HCT116 (cell line): ENCODE results near the gene SNURF. TPM values are rescaled to one million over a fixed set of nuclear protein-coding genes. Genes with fewer than 3 reads are reported as not detected.
"Not testable (repeated sequence)": the region's sequence is repeated elsewhere in the genome, so short reads cannot be mapped to it uniquely, and the experiment has no call there.

Source experiments
- ATAC-seq: fragments of 200-7000 bp; cut with Tn5 transposase; 2 replicates; pipeline ENCODE4 v1.9.1; 2020; ENCODE audit warnings: mild to moderate bottlenecking, moderate library complexity
- BruUV-seq: library from RNA; stranded (reverse); fragments of 400-500 nt; replicated peaks from 2 replicates; lab custom pipeline; 2021; lab: Mats Ljungman, UMichigan
- CTCF ChIA-PET: fragments of 300-600 bp; sonication (Branson Sonifier 250); formaldehyde crosslinking; loops from one replicate; lab custom pipeline; 2021; ENCODE audit warnings: antibody characterized with exemption; lab: Charles Lee
- POLR2A ChIA-PET: fragments of 300-600, 350-600 bp; sonication (Branson Sonifier 250); formaldehyde crosslinking; loops from one replicate; lab custom pipeline; 2021; ENCODE audit warnings: antibody characterized with exemption; lab: Charles Lee
- RAD21 ChIA-PET, 2 experiments: fragments of 300-600 bp; sonication (Branson Sonifier 250); formaldehyde crosslinking; loops; one replicate each; lab custom pipeline; 2023; ENCODE audit warnings: low total read pairs in 2 of 2; ENCODE audit not compliant: uncharacterized antibody in 2 of 2, unreplicated experiment in 2 of 2, low non-redundant PET in 1 of 2; lab: Charles Lee
- DNase-seq: peaks from one replicate; pipeline ENCODE4 v3.0.0-alpha.2; 2010; ENCODE audit warnings: low read depth, low spot score
- H2AFZ ChIP-seq: fragments of 200-600 bp; shearing (Covaris generic), sonication (generic); 2 replicates; pipeline ENCODE4 v1.6.1; 2017; ENCODE audit warnings: low read depth, mixed run types, mixed read lengths, antibody characterized with exemption, low read length; ENCODE audit not compliant: poor library complexity, severe bottlenecking
- H3K27ac ChIP-seq: 2 replicates; pipeline ENCODE4 v1.5.1; 2012; ENCODE audit warnings: low read depth, low read length
- H3K27me3 ChIP-seq: fragments of 200-600 bp; sonication (generic); 2 replicates; pipeline ENCODE4 v1.6.1; 2016; ENCODE audit warnings: mixed run types, low read length, mixed read lengths; ENCODE audit not compliant: insufficient read depth
- H3K36me3 ChIP-seq, 2 experiments: fragments of 200-500 bp in 1 of 2; fragments of 200-600 bp in 1 of 2; sonication (Bioruptor generic) in 1 of 2; sonication (generic) in 1 of 2; 2 replicates each; pipeline versions ENCODE4 v1.5.1 to v1.6.1; 2014 to 2016; ENCODE audit warnings: low read length in 2 of 2, inconsistent platforms in 1 of 2, mixed read lengths in 1 of 2, mixed run types in 1 of 2; ENCODE audit not compliant: insufficient read depth in 2 of 2, control insufficient read depth in 1 of 2
- H3K4me1 ChIP-seq, 2 experiments: fragments of 200-600 bp in 1 of 2; sonication (generic) in 1 of 2; 2 replicates each; pipeline versions ENCODE4 v1.5.1 to v1.6.1; 2012 to 2017; ENCODE audit warnings: low read length in 2 of 2, inconsistent platforms in 1 of 2, mild to moderate bottlenecking in 1 of 2, mixed read lengths in 1 of 2, mixed run types in 1 of 2, moderate library complexity in 1 of 2; ENCODE audit not compliant: insufficient read depth in 2 of 2, control insufficient read depth in 1 of 2
- H3K4me2 ChIP-seq: fragments of 200-600 bp; sonication (generic); 2 replicates; pipeline ENCODE4 v1.6.1; 2017; ENCODE audit warnings: mixed run types, low read length, mixed read lengths
- H3K4me3 ChIP-seq, 2 experiments: fragments of 200-600 bp in 1 of 2; sonication (generic) in 1 of 2; replicated peaks in 1 of 2; 2 replicates each; pipeline ENCODE4 v1.5.1; 2011 to 2016; ENCODE audit warnings: low read length in 2 of 2, control low read depth in 1 of 2, low read depth in 1 of 2, mild to moderate bottlenecking in 1 of 2, mixed read lengths in 1 of 2, mixed run types in 1 of 2
- H3K79me2 ChIP-seq: fragments of 200-600 bp; sonication (generic); 2 replicates; pipeline ENCODE4 v1.6.1; 2017; ENCODE audit warnings: mild to moderate bottlenecking, mixed run types, low read length, moderate library complexity, mixed read lengths; ENCODE audit not compliant: insufficient read depth
- H3K9ac ChIP-seq: fragments of 200-600 bp; sonication (generic); 2 replicates; pipeline ENCODE4 v1.6.1; 2016; ENCODE audit warnings: low read length, mixed read lengths
- H3K9me2 ChIP-seq: fragments of 200-600 bp; sonication (generic), shearing (Covaris generic); 2 replicates; pipeline ENCODE4 v1.6.1; 2017; ENCODE audit warnings: mixed run types, mild to moderate bottlenecking, moderate library complexity; ENCODE audit not compliant: insufficient read depth
- H3K9me3 ChIP-seq, 2 experiments: fragments of 200-500 bp in 1 of 2; fragments of 200-600 bp in 1 of 2; sonication (Bioruptor generic) in 1 of 2; sonication (generic) in 1 of 2; 2 replicates each; pipeline ENCODE4 v1.6.1; 2014 to 2017; ENCODE audit warnings: low read length in 2 of 2, mixed read lengths in 2 of 2, inconsistent platforms in 1 of 2, low read depth in 1 of 2, mild to moderate bottlenecking in 1 of 2, mixed run types in 1 of 2, moderate library complexity in 1 of 2; ENCODE audit not compliant: control insufficient read depth in 1 of 2, insufficient read depth in 1 of 2
- H4K20me1 ChIP-seq: fragments of 200-600 bp; sonication (generic), shearing (Covaris generic); 2 replicates; pipeline ENCODE4 v1.6.1; 2017; ENCODE audit warnings: mixed run types, mild to moderate bottlenecking, moderate library complexity; ENCODE audit not compliant: insufficient read depth
- ELF1 ChIP-seq: IDR thresholded peaks from 2 replicates; pipeline ENCODE4 v1.6.1; 2012; ENCODE audit warnings: low read depth, borderline replicate concordance
- EZH2 ChIP-seq: fragments of 200-600 bp; sonication (generic); IDR thresholded peaks from 2 replicates; pipeline ENCODE4 v1.6.1; 2017; ENCODE audit warnings: antibody characterized with exemption, mixed run types
- FOSL1 ChIP-seq: IDR thresholded peaks from 2 replicates; pipeline ENCODE4 v1.6.1; 2012; ENCODE audit warnings: low read depth
- JUND ChIP-seq: IDR thresholded peaks from 2 replicates; pipeline ENCODE4 v1.6.1; 2012
- POLR2A ChIP-seq: IDR thresholded peaks from 2 replicates; pipeline ENCODE4 v1.7.0; 2011; ENCODE audit warnings: borderline replicate concordance; ENCODE audit not compliant: insufficient read depth, insufficient read length; ENCODE audit errors: extremely low read depth
- POLR2AphosphoS5 ChIP-seq: IDR thresholded peaks from 2 replicates; pipeline ENCODE4 v1.6.1; 2011; ENCODE audit warnings: mild to moderate bottlenecking, low read depth, low read length, moderate library complexity
- SIN3A ChIP-seq: IDR thresholded peaks from 2 replicates; pipeline ENCODE4 v1.6.1; 2012; ENCODE audit warnings: low read depth
- SP1 ChIP-seq: IDR thresholded peaks from 2 replicates; pipeline ENCODE4 v1.6.1; 2012; ENCODE audit warnings: low read depth
- TCF7L2 ChIP-seq: IDR thresholded peaks from 2 replicates; pipeline ENCODE4 v1.7.0; 2011; ENCODE audit warnings: borderline replicate concordance, inconsistent platforms; ENCODE audit not compliant: insufficient read depth, insufficient read length; ENCODE audit errors: extremely low read depth
- ZNF274 ChIP-seq: fragments of 200-500 bp; sonication (Bioruptor generic); IDR thresholded peaks from 2 replicates; pipeline ENCODE4 v1.6.1; 2014; ENCODE audit warnings: mild to moderate bottlenecking, low read depth, low read length, inconsistent platforms
- intact Hi-C: fragments of 100-400 bp; cut with micrococcal nuclease; formaldehyde crosslinking; loops from 2 replicates; pipeline ENCODE4 v1.10.0; 2022
- total RNA-seq: library from RNA; stranded (reverse); gene quantifications from one replicate; pipeline ENCODE4 v1.2.1, GENCODE V29; 2021; ENCODE audit not compliant: unreplicated experiment
- TF ChIP-seq, protein P1 (sequence below), 3 experiments: fragments of 200-600 bp in 1 of 3; sonication (generic) in 1 of 3; IDR thresholded peaks in 2 of 3; conservative IDR thresholded peaks in 1 of 3; 2 replicates each; pipeline ENCODE4 v1.5.1; 2012 to 2017; ENCODE audit warnings: low read depth in 2 of 3, low read length in 2 of 3, antibody characterized with exemption in 1 of 3, borderline replicate concordance in 1 of 3, control low read depth in 1 of 3, mild to moderate bottlenecking in 1 of 3, mixed read lengths in 1 of 3, mixed run types in 1 of 3, moderate library complexity in 1 of 3; ENCODE audit not compliant: insufficient read depth in 1 of 3
- TF ChIP-seq, protein P2 (sequence below): IDR thresholded peaks from 2 replicates; pipeline ENCODE4 v1.6.1; 2011; ENCODE audit warnings: mild to moderate bottlenecking, low read length, moderate library complexity; ENCODE audit not compliant: insufficient replicate concordance; ENCODE audit errors: extremely low read depth

Gene SNURF
- total RNA-seq, 1 experiment from 2014 or later: 0.44 TPM

DNA sequence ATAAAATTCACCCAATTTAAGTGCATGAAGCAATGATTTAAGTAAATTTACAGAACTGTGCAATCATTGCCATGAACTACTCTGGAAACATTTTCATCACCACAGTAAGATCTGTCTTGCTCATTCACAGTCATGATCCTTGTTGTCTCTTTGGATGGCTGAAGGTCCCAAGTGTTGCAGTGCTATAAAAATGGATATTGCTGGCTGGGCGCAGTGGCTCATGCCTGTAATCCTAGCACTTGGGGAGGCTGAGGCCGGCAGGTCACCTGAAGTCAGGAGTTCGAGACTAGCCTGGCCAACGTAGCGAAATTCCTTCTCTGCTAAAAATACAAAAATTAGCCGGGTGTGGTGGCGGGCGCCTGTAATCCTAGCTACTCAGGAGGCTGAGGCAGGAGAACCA lies 17.0 kb downstream of the SNURF start:
- Histone ChIP-seq H3K4me3 (no peak overlapping the region), H3K9ac (no peak overlapping the region), H3K4me1 (no peaks in the 10 kb centered on the region), H3K27ac (no peak overlapping the region), H2AFZ (no peak overlapping the region), H3K9me2 (no peaks in the 10 kb centered on the region), H4K20me1 (no peaks in the 10 kb centered on the region), H3K9me3 (peaks cover 3 to 26% of the 10 kb centered on the region in 2 experiments; a peak in 3 of 4 replicates), H3K79me2 (no peaks in the 10 kb centered on the region), H3K4me2 (no peak overlapping the region), H3K27me3 (no peaks in the 10 kb centered on the region), H3K36me3 (no peaks in the 10 kb centered on the region)
- BruUV-seq: no TSS peak
- ATAC-seq: no peak
- no peak for TF ChIP-seq SP1
- TF ChIP-seq POLR2A: no peak
- no peak for TF ChIP-seq FOSL1
- TF ChIP-seq ZNF274: no peak
- TF ChIP-seq, protein P1, sequence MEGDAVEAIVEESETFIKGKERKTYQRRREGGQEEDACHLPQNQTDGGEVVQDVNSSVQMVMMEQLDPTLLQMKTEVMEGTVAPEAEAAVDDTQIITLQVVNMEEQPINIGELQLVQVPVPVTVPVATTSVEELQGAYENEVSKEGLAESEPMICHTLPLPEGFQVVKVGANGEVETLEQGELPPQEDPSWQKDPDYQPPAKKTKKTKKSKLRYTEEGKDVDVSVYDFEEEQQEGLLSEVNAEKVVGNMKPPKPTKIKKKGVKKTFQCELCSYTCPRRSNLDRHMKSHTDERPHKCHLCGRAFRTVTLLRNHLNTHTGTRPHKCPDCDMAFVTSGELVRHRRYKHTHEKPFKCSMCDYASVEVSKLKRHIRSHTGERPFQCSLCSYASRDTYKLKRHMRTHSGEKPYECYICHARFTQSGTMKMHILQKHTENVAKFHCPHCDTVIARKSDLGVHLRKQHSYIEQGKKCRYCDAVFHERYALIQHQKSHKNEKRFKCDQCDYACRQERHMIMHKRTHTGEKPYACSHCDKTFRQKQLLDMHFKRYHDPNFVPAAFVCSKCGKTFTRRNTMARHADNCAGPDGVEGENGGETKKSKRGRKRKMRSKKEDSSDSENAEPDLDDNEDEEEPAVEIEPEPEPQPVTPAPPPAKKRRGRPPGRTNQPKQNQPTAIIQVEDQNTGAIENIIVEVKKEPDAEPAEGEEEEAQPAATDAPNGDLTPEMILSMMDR (IDR thresholded peaks at IDR 0.05 in 2 of 3, conservative IDR thresholded peaks at IDR 0.05 in 1 of 3; ENCODE audit: borderline replicate concordance in 1 of 3, insufficient read depth in 1 of 3, low read depth in 2 of 3, low read length in 2 of 3): no peak
- TF ChIP-seq, protein P2, sequence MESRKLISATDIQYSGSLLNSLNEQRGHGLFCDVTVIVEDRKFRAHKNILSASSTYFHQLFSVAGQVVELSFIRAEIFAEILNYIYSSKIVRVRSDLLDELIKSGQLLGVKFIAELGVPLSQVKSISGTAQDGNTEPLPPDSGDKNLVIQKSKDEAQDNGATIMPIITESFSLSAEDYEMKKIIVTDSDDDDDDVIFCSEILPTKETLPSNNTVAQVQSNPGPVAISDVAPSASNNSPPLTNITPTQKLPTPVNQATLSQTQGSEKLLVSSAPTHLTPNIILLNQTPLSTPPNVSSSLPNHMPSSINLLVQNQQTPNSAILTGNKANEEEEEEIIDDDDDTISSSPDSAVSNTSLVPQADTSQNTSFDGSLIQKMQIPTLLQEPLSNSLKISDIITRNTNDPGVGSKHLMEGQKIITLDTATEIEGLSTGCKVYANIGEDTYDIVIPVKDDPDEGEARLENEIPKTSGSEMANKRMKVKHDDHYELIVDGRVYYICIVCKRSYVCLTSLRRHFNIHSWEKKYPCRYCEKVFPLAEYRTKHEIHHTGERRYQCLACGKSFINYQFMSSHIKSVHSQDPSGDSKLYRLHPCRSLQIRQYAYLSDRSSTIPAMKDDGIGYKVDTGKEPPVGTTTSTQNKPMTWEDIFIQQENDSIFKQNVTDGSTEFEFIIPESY: no peak
- TF ChIP-seq TCF7L2: no peak
- TF ChIP-seq POLR2AphosphoS5: no peak
- TF ChIP-seq JUND: no peak
- no peak for TF ChIP-seq EZH2
- TF ChIP-seq SIN3A: no peak
- TF ChIP-seq ELF1: no peak
- DNase-seq: no peak
- intact Hi-C loops: no loop called here
- ChIA-PET POLR2A (no interaction called here), RAD21 (no interaction called here), CTCF (no interaction called here)

DNA sequence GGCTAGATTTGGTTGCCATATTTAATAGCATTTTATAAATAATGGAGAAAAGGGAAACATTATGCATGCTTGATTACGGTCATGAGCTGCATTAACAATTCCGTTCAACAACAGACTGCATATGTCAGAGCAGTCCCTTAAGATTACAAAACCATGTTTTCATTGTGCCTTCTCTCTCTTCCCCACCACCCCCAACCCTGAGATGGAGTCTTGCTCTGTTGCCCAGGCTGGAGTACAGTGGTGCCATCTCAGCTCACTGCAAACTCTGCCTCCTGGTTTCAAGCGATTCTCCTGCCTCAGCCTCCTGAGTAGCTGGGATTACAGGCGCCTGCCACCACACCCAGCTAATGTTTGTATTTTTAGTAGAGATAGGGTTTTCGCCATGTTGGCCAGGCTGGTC lies 17.9 kb downstream of the SNURF start:
- CTCF ChIA-PET, H2AFZ ChIP-seq, RAD21 ChIA-PET, H3K4me2 ChIP-seq, H3K27me3 ChIP-seq, H3K9ac ChIP-seq, H3K4me3 ChIP-seq, ATAC-seq, H3K27ac ChIP-seq, H3K79me2 ChIP-seq, DNase-seq, H3K9me2 ChIP-seq, intact Hi-C loops, BruUV-seq, H3K36me3 ChIP-seq, H3K4me1 ChIP-seq, POLR2A ChIA-PET, H4K20me1 ChIP-seq: not testable (repeated sequence)
- H3K9me3 ChIP-seq: peaks cover 3 to 31% of the 10 kb centered on the region in 2 experiments; a peak in 3 of 4 replicates
